Stimulated activated naive CD8-positive, alpha-beta T cell treated with anti-CD3 and anti-CD28 coated beads, Interleukin-15, Interleukin-2, amounts not matched to agents 100 U/mL and 50 U/mL, for 24 hours (primary cell): ENCODE data around the gene SETDB2.
A peak's percentile ranks its signal among the peaks of the same experiment; 100 is the strongest.

Experiments used
- ATAC-seq: fragments of 150-1000 bp; cut with Tn5 transposase; one replicate; pipeline ENCODE4 v1.10.0; 2021
- DNase-seq: peaks from one replicate; pipeline ENCODE4 v3.0.0; 2021

Gene SETDB2

GRCh38 chr13:49464621-49465325 is 20.7 kb downstream of the SETDB2 start:
- ATAC-seq (no peak), DNase-seq (no peak)

- no peak for ATAC-seq
- no peak for DNase-seq
Observed at GRCh38 chr13:49466292-49466838, 22.3 kb downstream of the SETDB2 start.

GRCh38 chr13:49472186-49472585 is 28.1 kb downstream of the SETDB2 start:
- ATAC-seq (no peak), DNase-seq (no peak)

- no peak for DNase-seq
- no peak for ATAC-seq
Observed at GRCh38 chr13:49476529-49476928, 32.5 kb downstream of the SETDB2 start.

- DNase-seq (no peak), ATAC-seq (no peak)
Observed at GRCh38 chr13:49481788-49482187, 37.7 kb downstream of the SETDB2 start.

GRCh38 chr13:49488563-49488962 is 44.5 kb downstream of the SETDB2 start:
- DNase-seq (no peak), ATAC-seq (no peak)

GRCh38 chr13:49494645-49495044 is 50.6 kb downstream of the SETDB2 start:
- ATAC-seq (no peak), DNase-seq (no peak)

GRCh38 chr13:49495783-49496762 is 52.0 kb downstream of the SETDB2 start, which contains the start of gene PHF11:
Gene PHF11 (plus strand): TSS chr13:49495953. CDS start chr13:49496002, 49 bp downstream.
- DNase-seq (peak; percentile 88), ATAC-seq (peak; percentile 91)

- ATAC-seq = peak; percentile 15
- peak; percentile 63 for DNase-seq
Observed at GRCh38 chr13:49496837-49497236, 52.8 kb downstream of the SETDB2 start.

GRCh38 chr13:49497272-49497671 is 53.2 kb downstream of the SETDB2 start:
- DNase-seq (no peak), ATAC-seq (no peak)

- DNase-seq (no peak), ATAC-seq (no peak)
Observed at GRCh38 chr13:49498206-49498605, 54.1 kb downstream of the SETDB2 start.

GRCh38 chr13:49499889-49500660 is 56.0 kb downstream of the SETDB2 start:
- DNase-seq = no peak
- ATAC-seq = no peak

- ATAC-seq = no peak
- no peak for DNase-seq
Observed at GRCh38 chr13:49502954-49503353, 58.9 kb downstream of the SETDB2 start.

GRCh38 chr13:49503951-49504350 is 59.9 kb downstream of the SETDB2 start:
- no peak for DNase-seq
- ATAC-seq = no peak

GRCh38 chr13:49512578-49512977 is 68.5 kb downstream of the SETDB2 start:
- no peak for DNase-seq

GRCh38 chr13:49516467-49516866 is 72.4 kb downstream of the SETDB2 start:
- DNase-seq (no peak), ATAC-seq (no peak)

More at GRCh38 chr13:49512578-49512977, 68.5 kb downstream of the SETDB2 start:
- no peak for ATAC-seq

- DNase-seq = no peak
- no peak for ATAC-seq
Observed at GRCh38 chr13:49517461-49517860, 73.4 kb downstream of the SETDB2 start.

- ATAC-seq = no peak
- DNase-seq = no peak
Observed at GRCh38 chr13:49521224-49521623, 77.2 kb downstream of the SETDB2 start.

GRCh38 chr13:49524740-49525501 is 80.8 kb downstream of the SETDB2 start:
- DNase-seq (no peak), ATAC-seq (no peak)

GRCh38 chr13:49527123-49527522 is 83.0 kb downstream of the SETDB2 start:
- ATAC-seq (no peak), DNase-seq (no peak)

- DNase-seq (no peak), ATAC-seq (no peak)
Observed at GRCh38 chr13:49528161-49528560, 84.1 kb downstream of the SETDB2 start.
